GM23248 (cell line): ENCODE results near the gene GPR18. TPM values are rescaled to one million over a fixed set of nuclear protein-coding genes. Genes with fewer than 3 reads are reported as not detected.

Source experiments
- DNase-seq: peaks from one replicate; pipeline ENCODE4 v3.0.0-alpha.2; 2015
- H2AFZ ChIP-seq: fragments of 200-600 bp; sonication (generic); 2 replicates; pipeline ENCODE4 v1.6.1; 2016; ENCODE audit warnings: antibody characterized with exemption
- H3F3A ChIP-seq: fragments of 200-600 bp; sonication (generic); 2 replicates; pipeline ENCODE4 v1.6.1; 2016; ENCODE audit warnings: mild to moderate bottlenecking, antibody characterized with exemption, mixed run types; ENCODE audit not compliant: insufficient read depth
- H3K27ac ChIP-seq: fragments of 200-600 bp; sonication (generic); 2 replicates; pipeline ENCODE4 v1.5.1; 2016; ENCODE audit warnings: mild to moderate bottlenecking
- H3K27me3 ChIP-seq: fragments of 200-600 bp; sonication (generic); replicated peaks from 2 replicates; pipeline ENCODE4 v1.6.1; 2016; ENCODE audit warnings: mild to moderate bottlenecking; ENCODE audit not compliant: insufficient read depth
- H3K36me3 ChIP-seq: fragments of 200-600 bp; sonication (generic); 2 replicates; pipeline ENCODE4 v1.6.1; 2016; ENCODE audit warnings: low read depth, mild to moderate bottlenecking
- H3K4me1 ChIP-seq: fragments of 200-600 bp; sonication (generic); 2 replicates; pipeline ENCODE4 v1.6.1; 2016; ENCODE audit warnings: mild to moderate bottlenecking; ENCODE audit not compliant: insufficient read depth
- H3K4me2 ChIP-seq: fragments of 200-600 bp; sonication (generic); one replicate; pipeline ENCODE4 v1.6.1; 2016; ENCODE audit warnings: mild to moderate bottlenecking; ENCODE audit not compliant: unreplicated experiment
- H3K4me3 ChIP-seq: fragments of 200-600 bp; sonication (generic); 2 replicates; pipeline ENCODE4 v1.5.1; 2016; ENCODE audit warnings: mild to moderate bottlenecking
- H3K79me2 ChIP-seq: fragments of 200-600 bp; sonication (generic); 2 replicates; pipeline ENCODE4 v1.6.1; 2016; ENCODE audit warnings: mild to moderate bottlenecking; ENCODE audit not compliant: insufficient read depth
- H3K9ac ChIP-seq: fragments of 200-600 bp; sonication (generic); 2 replicates; pipeline ENCODE4 v1.6.1; 2016; ENCODE audit warnings: mild to moderate bottlenecking
- H3K9me2 ChIP-seq: fragments of 200-600 bp; sonication (generic); 2 replicates; pipeline ENCODE4 v1.6.1; 2016; ENCODE audit warnings: mixed run types, mild to moderate bottlenecking, moderate library complexity; ENCODE audit not compliant: insufficient read depth
- H3K9me3 ChIP-seq: fragments of 200-600 bp; sonication (generic); one replicate; pipeline ENCODE4 v1.6.1; 2017; ENCODE audit warnings: low read depth
- H4K20me1 ChIP-seq: fragments of 200-600 bp; sonication (generic); 2 replicates; pipeline ENCODE4 v1.6.0; 2016; ENCODE audit not compliant: insufficient read depth
- EZH2 ChIP-seq: fragments of 200-600 bp; sonication (generic); IDR thresholded peaks from 2 replicates; pipeline ENCODE4 v1.6.1; 2018; ENCODE audit warnings: antibody characterized with exemption, mild to moderate bottlenecking; ENCODE audit not compliant: insufficient read depth, poor library complexity, severe bottlenecking
- EZH2phosphoT487 ChIP-seq: fragments of 200-600 bp; sonication (generic); IDR thresholded peaks from 2 replicates; pipeline ENCODE4 v1.6.1; 2018; ENCODE audit warnings: antibody characterized with exemption, moderate library complexity, mild to moderate bottlenecking, low read depth; ENCODE audit not compliant: insufficient read depth
- WGBS, 2 experiments: methylation state at CpG; one replicate each; pipeline ENCODE4 v1.1.6; 2015 to 2017; ENCODE audit warnings: low lambda C conversion rate in 2 of 2, low coverage in 1 of 2; ENCODE audit errors: missing lambda C conversion rate in 2 of 2; 5-methylcytosine and 5-hydroxymethylcytosine counted together
- in situ Hi-C: fragments of 300-500 bp; cut with MboI; formaldehyde crosslinking; loops from 2 replicates; pipeline ENCODE4 v1.15.0; 2020
- polyA plus RNA-seq: library from polyadenylated mRNA; unstranded; fragments of >200 nt; fragmentation: Nextera tagmentation; extraction: Ambion mirVana; gene quantifications from 2 replicates; pipeline ENCODE4 v1.2.1, GENCODE V29; 2016
- total RNA-seq: library from RNA; depleted of rRNA; stranded (reverse); fragments of >200 nt; shearing (Covaris generic); gene quantifications from 2 replicates; pipeline ENCODE4 v1.2.3, GENCODE V29; 2014

GPR18 gene
- total and polyA plus RNA-seq, 2 experiments from 2014 or later = 0.46 TPM; not detected in 1

DNA sequence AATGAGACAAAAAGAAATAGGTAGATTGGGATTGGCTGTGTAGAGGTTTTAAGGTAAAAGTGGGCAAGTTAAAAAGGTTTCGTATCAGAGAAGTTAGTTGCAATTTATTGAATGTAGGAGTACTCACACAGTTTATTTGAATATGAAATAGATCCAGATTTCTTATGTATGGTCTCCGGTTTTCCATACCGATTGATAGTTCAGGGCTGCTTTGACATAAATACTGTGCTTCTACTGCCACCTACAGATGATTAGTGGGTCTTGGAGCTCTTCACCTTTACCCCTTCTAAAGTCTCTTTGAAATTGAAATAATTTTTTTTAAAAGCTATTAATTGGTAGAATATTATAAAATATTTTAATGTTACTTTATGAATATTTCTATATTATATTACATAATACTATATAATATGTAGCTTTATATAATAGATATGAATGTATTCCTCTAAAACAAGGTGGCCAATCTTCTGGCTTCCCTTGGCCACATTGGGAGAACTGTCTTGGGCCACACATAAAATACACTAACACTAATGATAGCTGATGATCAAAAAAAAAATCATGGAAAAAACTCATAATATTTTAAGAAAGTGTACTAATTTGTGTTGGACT, 7.7 kb upstream of the GPR18 start:
- DNase-seq = peak; percentile 72
- H3K9ac ChIP-seq = no peak overlapping the region
- no peaks in the 10 kb centered on the region for H3K9me2 ChIP-seq
- no peaks in the 10 kb centered on the region for H3K36me3 ChIP-seq
- H3K79me2 ChIP-seq = no peaks in the 10 kb centered on the region; the same call in 1 of the 2 replicates
- no peaks in the 10 kb centered on the region for H3K27me3 ChIP-seq
- 24 to 27% methylated on average over 3 of the region's 3 CpGs for WGBS, 2 experiments
- H3K4me1 ChIP-seq = no peaks in the 10 kb centered on the region
- no peak overlapping the region for H3K4me3 ChIP-seq
- H2AFZ ChIP-seq = no peak overlapping the region
- no peaks in the 10 kb centered on the region for H4K20me1 ChIP-seq
- no peak overlapping the region for H3K4me2 ChIP-seq
- in situ Hi-C loops = loop anchor here (10.0 kb wide), 1 partner anchor 91 kb away; no protein-coding TSS in a partner anchor
- no peaks in the 10 kb centered on the region; the same call in 1 of the 2 replicates for H3F3A ChIP-seq
- no peak for TF ChIP-seq EZH2
- no peak for TF ChIP-seq EZH2phosphoT487
- no peak overlapping the region for H3K27ac ChIP-seq
- H3K9me3 ChIP-seq = no peaks in the 10 kb centered on the region

GRCh38 chr13:99265162-99265800, 7.1 kb upstream of the GPR18 start:
- H3K27ac ChIP-seq = no peak overlapping the region

GRCh38 chr13:99264051-99264450, 5.9 kb upstream of the GPR18 start:
- H3K79me2 ChIP-seq = no peaks in the 10 kb centered on the region; the same call in 1 of the 2 replicates
- no peak overlapping the region for H2AFZ ChIP-seq
- no peaks in the 10 kb centered on the region for H3K9me3 ChIP-seq
- no peaks in the 10 kb centered on the region for H3K27me3 ChIP-seq
- 45 to 47% methylated on average over 1 of the region's 1 CpG for WGBS, 2 experiments
- H3F3A ChIP-seq = no peaks in the 10 kb centered on the region; the same call in 1 of the 2 replicates
- H3K4me2 ChIP-seq = no peak overlapping the region
- no peak overlapping the region for H3K4me3 ChIP-seq
- TF ChIP-seq EZH2 = no peak
- TF ChIP-seq EZH2phosphoT487 = no peak
- no peak overlapping the region for H3K9ac ChIP-seq
- DNase-seq = no peak
- no peak overlapping the region for H3K27ac ChIP-seq
- peaks cover 7% of the 10 kb centered on the region; the same call in 1 of the 2 replicates for H3K4me1 ChIP-seq
- in situ Hi-C loops = loop anchor here (10.0 kb wide), 1 partner anchor 89 kb away; no protein-coding TSS in a partner anchor
- H3K36me3 ChIP-seq = no peaks in the 10 kb centered on the region
- no peaks in the 10 kb centered on the region for H4K20me1 ChIP-seq
- no peaks in the 10 kb centered on the region for H3K9me2 ChIP-seq

More at GRCh38 chr13:99265162-99265800, 7.1 kb upstream of the GPR18 start:
- Histone ChIP-seq H3K79me2 (no peaks in the 10 kb centered on the region; the same call in 1 of the 2 replicates), H3K27me3 (no peaks in the 10 kb centered on the region), H4K20me1 (no peaks in the 10 kb centered on the region), H3K9me3 (no peaks in the 10 kb centered on the region), H2AFZ (no peak overlapping the region), H3K9me2 (no peaks in the 10 kb centered on the region), H3F3A (no peaks in the 10 kb centered on the region; the same call in 1 of the 2 replicates), H3K4me1 (peaks cover 3% of the 10 kb centered on the region; the same call in 1 of the 2 replicates), H3K36me3 (no peaks in the 10 kb centered on the region), H3K4me3 (no peak overlapping the region), H3K9ac (no peak overlapping the region), H3K4me2 (no peak overlapping the region)
- in situ Hi-C loops = loop anchor here (10.0 kb wide), 1 partner anchor 90 kb away; no protein-coding TSS in a partner anchor
- TF ChIP-seq EZH2phosphoT487 (no peak), EZH2 (no peak)
- DNase-seq = no peak
- WGBS, 2 experiments = 76% methylated on average over 8 of the region's 8 CpGs

- no peaks in the 10 kb centered on the region for H3K9me2 ChIP-seq
- H3K27ac ChIP-seq = no peak overlapping the region
- H3K36me3 ChIP-seq = no peaks in the 10 kb centered on the region
- peaks cover 7% of the 10 kb centered on the region; the same call in 1 of the 2 replicates for H3K4me1 ChIP-seq
- no peak for DNase-seq
- TF ChIP-seq EZH2 (no peak), EZH2phosphoT487 (no peak)
- no peaks in the 10 kb centered on the region for H4K20me1 ChIP-seq
- H2AFZ ChIP-seq = no peak overlapping the region
- WGBS, 2 experiments = 90 to 92% methylated on average over 7 of the region's 7 CpGs
- H3K4me2 ChIP-seq = no peak overlapping the region
- in situ Hi-C loops = loop anchor here (10.0 kb wide), 1 partner anchor 88 kb away; no protein-coding TSS in a partner anchor
- no peaks in the 10 kb centered on the region for H3K9me3 ChIP-seq
- H3F3A ChIP-seq = no peaks in the 10 kb centered on the region
- no peak overlapping the region for H3K9ac ChIP-seq
- no peaks in the 10 kb centered on the region; the same call in 1 of the 2 replicates for H3K79me2 ChIP-seq
- no peak overlapping the region for H3K4me3 ChIP-seq
- no peaks in the 10 kb centered on the region for H3K27me3 ChIP-seq
These were observed 5.1 kb upstream of the GPR18 start for GRCh38 chr13:99263126-99263785.
